Brain microvascular endothelial cell (primary cell): ENCODE measurements around the gene NDUFAF4.
"Not testable (repeated sequence)": the region's sequence is repeated elsewhere in the genome, so short reads cannot be mapped to it uniquely, and the experiment has no call there.

ENCODE experiments used
- DNase-seq: peaks from one replicate; pipeline ENCODE4 v3.0.0-alpha.2; 2020
- H3K27ac ChIP-seq: fragments of 250-450 bp; sonication (Bioruptor Pico); 2 replicates; pipeline ENCODE4 v1.5.1; 2020; ENCODE audit warnings: mild to moderate bottlenecking, moderate library complexity
- H3K27me3 ChIP-seq: fragments of 250-450 bp; sonication (Bioruptor Pico); replicated peaks from 2 replicates; pipeline ENCODE4 v1.5.1; 2020; ENCODE audit warnings: mild to moderate bottlenecking
- H3K36me3 ChIP-seq: fragments of 250-450 bp; sonication (Bioruptor Pico); replicated peaks from 2 replicates; pipeline ENCODE4 v1.5.1; 2020; ENCODE audit warnings: mild to moderate bottlenecking
- H3K4me3 ChIP-seq: 2 replicates; pipeline ENCODE4 v1.5.1; 2011; ENCODE audit warnings: low read depth, mild to moderate bottlenecking, control low read depth, low read length, moderate library complexity
- in situ Hi-C: cut with HindIII; loops from 2 replicates; pipeline ENCODE4 v1.10.0; 2017; ENCODE audit warnings: low sequenced_read_pairs, low pct_ligation_motif_present
- TF ChIP-seq, protein P1 (sequence below): IDR thresholded peaks from 2 replicates; pipeline ENCODE4 v1.5.1; 2011; ENCODE audit warnings: low read depth, mild to moderate bottlenecking, moderate library complexity, low read length, control low read depth, inconsistent platforms; ENCODE audit errors: missing control alignments

NDUFAF4 gene

DNA sequence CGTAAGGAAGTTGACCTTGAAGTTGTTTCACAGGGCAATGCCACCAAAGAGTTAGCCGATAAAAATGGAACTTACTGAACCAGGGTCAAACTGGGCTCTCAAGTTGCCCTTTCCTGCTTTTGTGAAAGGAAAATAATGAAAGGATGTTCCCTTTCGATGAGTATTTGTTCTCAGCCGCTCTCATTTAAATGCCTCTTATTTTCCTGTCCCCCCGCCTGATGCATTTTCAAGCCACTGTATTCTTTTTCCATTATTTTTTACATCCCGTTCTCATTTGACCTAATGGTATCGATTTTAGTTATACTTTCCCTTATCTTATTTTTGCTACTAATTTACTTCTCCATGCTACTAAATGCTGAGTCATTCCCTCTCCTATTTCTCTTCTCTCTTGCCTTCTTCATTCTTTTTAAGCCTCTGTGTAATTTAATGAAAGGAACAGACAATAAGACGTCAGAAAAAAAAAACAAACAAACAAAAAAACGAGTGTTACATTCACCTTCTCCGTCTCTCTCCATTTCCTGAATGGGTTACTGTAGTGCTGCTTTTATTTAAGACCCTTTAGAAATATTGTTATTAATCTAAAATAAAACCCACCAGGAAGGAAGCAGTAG, 655 bp upstream of the NDUFAF4 start:
- Histone ChIP-seq H3K27me3 (no peaks in the 10 kb centered on the region), H3K4me3 (peak overlapping the region; percentile 91), H3K36me3 (no peaks in the 10 kb centered on the region), H3K27ac (peak overlapping the region; percentile 78)
- in situ Hi-C loops = no loop called here
- no peak for DNase-seq
- TF ChIP-seq, protein P1, sequence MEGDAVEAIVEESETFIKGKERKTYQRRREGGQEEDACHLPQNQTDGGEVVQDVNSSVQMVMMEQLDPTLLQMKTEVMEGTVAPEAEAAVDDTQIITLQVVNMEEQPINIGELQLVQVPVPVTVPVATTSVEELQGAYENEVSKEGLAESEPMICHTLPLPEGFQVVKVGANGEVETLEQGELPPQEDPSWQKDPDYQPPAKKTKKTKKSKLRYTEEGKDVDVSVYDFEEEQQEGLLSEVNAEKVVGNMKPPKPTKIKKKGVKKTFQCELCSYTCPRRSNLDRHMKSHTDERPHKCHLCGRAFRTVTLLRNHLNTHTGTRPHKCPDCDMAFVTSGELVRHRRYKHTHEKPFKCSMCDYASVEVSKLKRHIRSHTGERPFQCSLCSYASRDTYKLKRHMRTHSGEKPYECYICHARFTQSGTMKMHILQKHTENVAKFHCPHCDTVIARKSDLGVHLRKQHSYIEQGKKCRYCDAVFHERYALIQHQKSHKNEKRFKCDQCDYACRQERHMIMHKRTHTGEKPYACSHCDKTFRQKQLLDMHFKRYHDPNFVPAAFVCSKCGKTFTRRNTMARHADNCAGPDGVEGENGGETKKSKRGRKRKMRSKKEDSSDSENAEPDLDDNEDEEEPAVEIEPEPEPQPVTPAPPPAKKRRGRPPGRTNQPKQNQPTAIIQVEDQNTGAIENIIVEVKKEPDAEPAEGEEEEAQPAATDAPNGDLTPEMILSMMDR = no peak

DNA sequence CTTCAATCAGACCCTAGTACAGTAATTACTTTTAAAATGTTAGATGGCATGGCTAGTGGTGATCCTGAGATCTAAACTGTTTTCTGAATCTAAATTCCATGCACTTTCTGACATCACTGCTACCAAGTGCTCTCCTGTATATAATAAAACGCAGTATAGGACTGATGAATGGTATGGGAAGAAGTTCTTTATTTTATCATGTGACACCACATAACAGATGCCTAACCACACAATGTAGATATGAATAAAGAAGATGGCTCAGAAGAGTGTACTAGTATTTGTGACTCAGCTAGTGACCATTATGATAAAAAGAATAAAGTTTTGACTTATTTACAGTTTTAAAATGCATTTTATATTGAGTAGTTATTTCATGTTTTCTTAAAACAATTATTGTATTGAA, 8.5 kb downstream of the NDUFAF4 start:
- Histone ChIP-seq H3K27me3 (no peaks in the 10 kb centered on the region), H3K27ac (no peak overlapping the region), H3K4me3 (no peak overlapping the region), H3K36me3 (peaks cover 10% of the 10 kb centered on the region)
- TF ChIP-seq, protein P1 = no peak
- in situ Hi-C loops = no loop called here
- DNase-seq = no peak

DNA sequence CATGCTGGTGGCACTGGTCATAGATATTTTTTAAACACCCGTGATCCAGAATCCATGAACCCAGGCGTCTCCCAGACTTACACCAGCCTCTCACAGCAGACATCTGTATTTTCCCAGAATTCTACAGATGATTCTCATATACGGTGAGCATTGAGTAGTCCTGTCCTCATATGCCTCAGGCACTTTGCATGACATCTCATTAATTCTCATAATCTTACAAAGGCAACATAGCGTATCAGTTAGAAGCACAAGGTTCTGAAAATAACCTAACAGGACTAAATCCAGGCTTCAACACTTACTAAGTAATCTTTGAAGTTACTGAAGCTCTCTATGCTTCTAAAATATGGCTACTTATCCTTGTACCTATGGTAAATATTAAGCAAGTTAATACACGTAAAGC, 8.9 kb downstream of the NDUFAF4 start:
- no peak for DNase-seq
- Histone ChIP-seq H3K4me3 (no peak overlapping the region), H3K27ac (no peak overlapping the region), H3K27me3 (no peaks in the 10 kb centered on the region), H3K36me3 (peaks cover 10% of the 10 kb centered on the region)
- TF ChIP-seq, protein P1 = no peak
- in situ Hi-C loops = no loop called here

DNA sequence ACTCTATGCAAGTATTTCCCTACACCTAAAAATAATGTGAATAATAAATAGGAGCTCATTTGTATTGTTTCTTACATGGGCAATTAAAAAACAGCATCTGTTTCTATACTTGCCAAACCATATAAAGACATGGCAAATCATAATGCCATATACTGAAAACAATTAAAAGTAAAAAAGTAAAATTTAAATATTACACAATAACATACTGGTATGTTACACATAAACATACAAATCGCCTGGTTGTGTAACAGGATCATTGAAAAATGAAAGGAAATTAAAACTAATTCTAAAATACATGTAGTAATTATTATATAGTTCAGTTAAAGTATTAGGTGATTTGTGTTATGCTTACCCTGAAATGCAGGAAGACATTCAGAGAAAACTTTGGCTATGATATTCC, 11.2 kb downstream of the NDUFAF4 start:
- in situ Hi-C loops = no loop called here
- TF ChIP-seq, protein P1 = no peak
- Histone ChIP-seq H3K4me3 (no peak overlapping the region), H3K36me3 (no peaks in the 10 kb centered on the region), H3K27ac (no peak overlapping the region), H3K27me3 (no peaks in the 10 kb centered on the region)
- no peak for DNase-seq

DNA sequence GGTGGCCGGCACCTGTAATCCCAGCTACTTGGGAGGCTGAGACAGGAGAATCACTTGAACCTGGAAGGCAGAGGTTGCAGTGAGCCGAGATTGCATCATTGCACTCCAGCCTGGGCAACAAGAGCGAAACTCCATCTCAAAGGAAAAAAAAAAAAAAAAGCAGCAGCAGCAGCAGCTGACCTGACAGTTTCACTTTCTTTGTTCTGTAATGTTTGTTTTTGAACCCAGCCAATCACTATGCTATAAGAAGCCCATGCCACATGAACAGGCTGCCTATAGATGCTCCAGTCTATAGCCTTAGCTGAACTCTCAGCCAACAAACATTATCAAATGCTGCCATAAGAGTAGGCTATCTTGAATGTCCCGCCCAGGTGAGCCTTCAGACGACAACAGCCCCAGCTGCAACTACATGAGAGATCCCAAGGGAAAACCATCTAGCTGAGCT, 12.5 kb downstream of the NDUFAF4 start:
- H3K4me3 ChIP-seq, in situ Hi-C loops, DNase-seq, H3K36me3 ChIP-seq, H3K27me3 ChIP-seq, H3K27ac ChIP-seq: not testable (repeated sequence)

DNA sequence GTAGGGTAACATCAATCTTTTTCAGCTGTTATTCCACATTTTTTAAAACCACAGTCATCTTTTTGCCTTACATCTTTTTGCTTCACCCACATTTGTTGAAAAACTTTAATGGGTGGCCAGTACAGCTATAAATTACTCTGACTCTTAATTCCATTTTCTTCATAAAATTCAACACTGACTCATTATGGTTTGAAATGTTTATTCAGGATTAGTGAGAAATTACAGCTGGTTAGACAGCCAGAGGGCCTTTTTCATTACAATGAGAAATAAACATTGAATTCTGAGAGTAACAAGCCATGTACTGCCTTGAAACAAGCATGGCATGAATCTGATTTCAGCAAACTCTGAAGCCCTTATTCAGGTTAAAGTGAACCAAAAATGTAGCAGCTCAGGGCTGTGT, 19.5 kb downstream of the NDUFAF4 start:
- Histone ChIP-seq H3K27me3 (no peaks in the 10 kb centered on the region), H3K27ac (no peak overlapping the region), H3K36me3 (no peaks in the 10 kb centered on the region), H3K4me3 (no peak overlapping the region)
- in situ Hi-C loops = no loop called here
- TF ChIP-seq, protein P1 = no peak
- no peak for DNase-seq
